ENCODE data around the gene RASA2.

DNA sequence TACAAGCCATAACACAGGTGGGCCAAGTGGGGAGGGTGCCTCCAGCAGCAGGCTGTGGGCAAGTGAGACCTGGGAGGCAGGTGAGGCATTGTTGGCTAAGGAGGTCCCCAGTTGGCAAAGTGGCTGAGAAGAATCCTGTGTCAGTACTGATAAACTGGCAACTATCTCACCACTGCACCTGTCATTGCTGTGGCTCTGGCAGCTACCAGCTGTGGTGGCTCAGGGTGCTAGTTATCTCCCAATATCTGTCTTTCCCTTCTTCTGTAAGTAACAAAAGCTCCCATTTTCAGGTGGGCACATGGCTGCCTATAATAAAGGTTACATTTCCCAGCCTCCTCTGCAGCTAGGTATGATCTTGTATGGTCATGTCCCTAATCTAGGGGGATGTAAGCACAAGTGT is 170.7 kb downstream of the RASA2 start:
- TF ChIP-seq, protein P1, sequence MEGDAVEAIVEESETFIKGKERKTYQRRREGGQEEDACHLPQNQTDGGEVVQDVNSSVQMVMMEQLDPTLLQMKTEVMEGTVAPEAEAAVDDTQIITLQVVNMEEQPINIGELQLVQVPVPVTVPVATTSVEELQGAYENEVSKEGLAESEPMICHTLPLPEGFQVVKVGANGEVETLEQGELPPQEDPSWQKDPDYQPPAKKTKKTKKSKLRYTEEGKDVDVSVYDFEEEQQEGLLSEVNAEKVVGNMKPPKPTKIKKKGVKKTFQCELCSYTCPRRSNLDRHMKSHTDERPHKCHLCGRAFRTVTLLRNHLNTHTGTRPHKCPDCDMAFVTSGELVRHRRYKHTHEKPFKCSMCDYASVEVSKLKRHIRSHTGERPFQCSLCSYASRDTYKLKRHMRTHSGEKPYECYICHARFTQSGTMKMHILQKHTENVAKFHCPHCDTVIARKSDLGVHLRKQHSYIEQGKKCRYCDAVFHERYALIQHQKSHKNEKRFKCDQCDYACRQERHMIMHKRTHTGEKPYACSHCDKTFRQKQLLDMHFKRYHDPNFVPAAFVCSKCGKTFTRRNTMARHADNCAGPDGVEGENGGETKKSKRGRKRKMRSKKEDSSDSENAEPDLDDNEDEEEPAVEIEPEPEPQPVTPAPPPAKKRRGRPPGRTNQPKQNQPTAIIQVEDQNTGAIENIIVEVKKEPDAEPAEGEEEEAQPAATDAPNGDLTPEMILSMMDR (IDR thresholded peaks at IDR 0.05 in 2 of 3, conservative IDR thresholded peaks at IDR 0.05 in 1 of 3; ENCODE audit: control insufficient read depth in 2 of 3, extremely low read depth in 1 of 3, insufficient read depth in 1 of 3, low read depth in 3 of 3, low read length in 3 of 3): no peak
- TF ChIP-seq, protein P2, sequence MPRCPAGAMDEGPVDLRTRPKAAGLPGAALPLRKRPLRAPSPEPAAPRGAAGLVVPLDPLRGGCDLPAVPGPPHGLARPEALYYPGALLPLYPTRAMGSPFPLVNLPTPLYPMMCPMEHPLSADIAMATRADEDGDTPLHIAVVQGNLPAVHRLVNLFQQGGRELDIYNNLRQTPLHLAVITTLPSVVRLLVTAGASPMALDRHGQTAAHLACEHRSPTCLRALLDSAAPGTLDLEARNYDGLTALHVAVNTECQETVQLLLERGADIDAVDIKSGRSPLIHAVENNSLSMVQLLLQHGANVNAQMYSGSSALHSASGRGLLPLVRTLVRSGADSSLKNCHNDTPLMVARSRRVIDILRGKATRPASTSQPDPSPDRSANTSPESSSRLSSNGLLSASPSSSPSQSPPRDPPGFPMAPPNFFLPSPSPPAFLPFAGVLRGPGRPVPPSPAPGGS (IDR thresholded peaks at IDR 0.05; ENCODE audit: borderline replicate concordance, insufficient read depth, low read depth, low read length, poor library complexity, severe bottlenecking): no peak
- no peak for TF ChIP-seq CEBPZ (IDR thresholded peaks at IDR 0.05; ENCODE audit: low read depth, low read length)
- no peak for TF ChIP-seq POLR2A (IDR thresholded peaks at IDR 0.05; ENCODE audit: low read depth, low read length)
- TF ChIP-seq TAF1 (IDR thresholded peaks at IDR 0.05; ENCODE audit: borderline replicate concordance, low read depth, low read length): no peak
- no peak for TF ChIP-seq NFYA (IDR thresholded peaks at IDR 0.05; ENCODE audit: borderline replicate concordance, low read depth, low read length)
- no peak for TF ChIP-seq EZH2 (IDR thresholded peaks at IDR 0.05; ENCODE audit: borderline replicate concordance, control insufficient read depth, low read depth, low read length)
- no peak for TF ChIP-seq GATAD2B (conservative IDR thresholded peaks at IDR 0.05; ENCODE audit: low read depth)
- TF ChIP-seq NR2C1 (IDR thresholded peaks at IDR 0.05): no peak
- TF ChIP-seq USF2 (IDR thresholded peaks at IDR 0.05; ENCODE audit: borderline replicate concordance, low read depth, low read length): no peak
- no peak for TF ChIP-seq GABPA (IDR thresholded peaks at IDR 0.05; ENCODE audit: low read depth)
- TF ChIP-seq SMC3 (IDR thresholded peaks at IDR 0.05; ENCODE audit: borderline replicate concordance, low read length): no peak
- TF ChIP-seq RFX5 (IDR thresholded peaks at IDR 0.05; ENCODE audit: low read depth, low read length): no peak
- no peak for TF ChIP-seq CREM (IDR thresholded peaks at IDR 0.05; ENCODE audit: low read depth)

Measured in GM12878 (cell line).